A549 (cell line): Measurements from ENCODE around the gene FBXW5. TPM values are rescaled to one million over a fixed set of nuclear protein-coding genes. Genes with fewer than 3 reads are reported as not detected.

Experiments
- ATAC-seq, 2 experiments: fragments of 200-7000 bp in 1 of 2; fragments of >200 bp in 1 of 2; cut with Nextera tagmentation in 1 of 2; cut with Tn5 transposase in 1 of 2; 3 replicates each; pipeline versions ENCODE4 v1.8.0 to v1.9.1; 2018 to 2020; ENCODE audit warnings: mild to moderate bottlenecking in 1 of 2, moderate library complexity in 1 of 2
- CTCF ChIA-PET: fragments of 300-600 bp; sonication (Branson Sonifier 250); formaldehyde crosslinking; extraction: SDS; loops from one replicate; lab custom pipeline; 2021; ENCODE audit warnings: antibody characterized with exemption, inconsistent platforms; lab: Yijun Ruan, JAX
- POLR2A ChIA-PET: fragments of 350-600 bp; formaldehyde crosslinking; extraction: SDS; loops from one replicate; lab custom pipeline; 2021; ENCODE audit warnings: antibody characterized with exemption, inconsistent platforms; lab: Yijun Ruan, JAX
- DNase-seq, 2 experiments: peaks; one replicate each; pipeline versions ENCODE4 v3.0.0 to v3.0.0-alpha.2; 2011 to 2016; ENCODE audit warnings: low read depth in 1 of 2, low spot score in 1 of 2
- FAIRE-seq: peaks from 2 replicates; lab custom pipeline; 2011; peaks lifted over from hg19 to GRCh38; lab: Jason Lieb, UNC
- H3K27ac ChIP-seq, 2 experiments: fragments of >200 bp; sonication (Bioruptor Twin); formaldehyde crosslinking; 3 replicates each; pipeline ENCODE4 v1.5.1; 2016 to 2017
- H3K4me1 ChIP-seq: fragments of >200 bp; sonication (Bioruptor Twin); formaldehyde crosslinking; 3 replicates; pipeline ENCODE4 v1.6.1; 2016
- H3K4me2 ChIP-seq: fragments of >200 bp; sonication (Bioruptor Twin); formaldehyde crosslinking; 3 replicates; pipeline ENCODE4 v1.6.1; 2016
- H3K4me3 ChIP-seq: fragments of >200 bp; sonication (Bioruptor Twin); formaldehyde crosslinking; 3 replicates; pipeline ENCODE4 v1.5.1; 2016
- H3K9me3 ChIP-seq: fragments of >200 bp; sonication (Bioruptor Twin); formaldehyde crosslinking; 3 replicates; pipeline ENCODE4 v1.6.1; 2016
- BHLHE40 ChIP-seq: IDR thresholded peaks from 2 replicates; pipeline ENCODE4 v1.6.1; 2012; ENCODE audit warnings: low read depth, low read length, inconsistent platforms
- CHD4 ChIP-seq: fragments of 200-600 bp; sonication (generic); IDR thresholded peaks from 2 replicates; pipeline ENCODE4 v1.6.1; 2016; ENCODE audit warnings: antibody characterized with exemption, mild to moderate bottlenecking, borderline replicate concordance
- EHF ChIP-seq: fragments of 250-450 bp; sonication (Bioruptor Pico); IDR thresholded peaks from 2 replicates; pipeline ENCODE4 v1.5.0; 2020; ENCODE audit warnings: mild to moderate bottlenecking
- ELK1 ChIP-seq: fragments of 150-350 bp; IDR thresholded peaks from 2 replicates; pipeline ENCODE4 v1.6.1; 2014; ENCODE audit warnings: low read depth, mild to moderate bottlenecking, low read length
- FOSB ChIP-seq: fragments of 250-450 bp; sonication (Bioruptor Pico); IDR thresholded peaks from 2 replicates; pipeline ENCODE4 v1.5.0; 2020; ENCODE audit warnings: mild to moderate bottlenecking, moderate library complexity
- GATA3 ChIP-seq: IDR thresholded peaks from 2 replicates; pipeline ENCODE4 v1.6.1; 2012; ENCODE audit warnings: borderline replicate concordance
- HEYL ChIP-seq: fragments of 250-450 bp; sonication (Bioruptor Pico); IDR thresholded peaks from 2 replicates; pipeline ENCODE4 v1.8.0; 2021; ENCODE audit warnings: mild to moderate bottlenecking, moderate library complexity
- HOXB13 ChIP-seq: fragments of 250-450 bp; sonication (Bioruptor Pico); IDR thresholded peaks from 2 replicates; pipeline ENCODE4 v1.5.0; 2020; ENCODE audit warnings: low read depth, mild to moderate bottlenecking, moderate library complexity
- JUN ChIP-seq, 2 experiments: fragments of >200 bp; sonication (Bioruptor Twin); formaldehyde crosslinking; IDR thresholded peaks; 2 replicates in 1 of 2; 3 replicates in 1 of 2; pipeline ENCODE4 v1.6.1; 2016 to 2017
- KDM5A ChIP-seq: fragments of 200-600 bp; sonication (generic); IDR thresholded peaks from 2 replicates; pipeline ENCODE4 v1.6.1; 2016; ENCODE audit warnings: antibody characterized with exemption, mild to moderate bottlenecking
- PBX3 ChIP-seq: IDR thresholded peaks from 2 replicates; pipeline ENCODE4 v1.6.1; 2012
- PHF8 ChIP-seq: fragments of 200-600 bp; sonication (generic); IDR thresholded peaks from 2 replicates; pipeline ENCODE4 v1.6.1; 2016; ENCODE audit warnings: low read depth, mild to moderate bottlenecking, antibody characterized with exemption, moderate library complexity, borderline replicate concordance
- RCOR1 ChIP-seq: fragments of 150-350 bp; IDR thresholded peaks from 2 replicates; pipeline ENCODE4 v1.6.1; 2014; ENCODE audit warnings: antibody characterized with exemption, low read length, low read depth
- ZC3H11A ChIP-seq: fragments of 450-650 bp; IDR thresholded peaks from 2 replicates; pipeline ENCODE4 v1.6.1; 2014; ENCODE audit warnings: antibody characterized with exemption, mild to moderate bottlenecking
- ZFP36 ChIP-seq: fragments of 450-650 bp; IDR thresholded peaks from 2 replicates; pipeline ENCODE4 v1.6.1; 2014; ENCODE audit warnings: borderline replicate concordance; ENCODE audit not compliant: partially characterized antibody
- WGBS: methylation state at CpG from one replicate; pipeline ENCODE4 v1.1.6; 2017; ENCODE audit errors: missing lambda C conversion rate; 5-methylcytosine and 5-hydroxymethylcytosine counted together
- polyA plus RNA-seq, 4 experiments: library from polyadenylated mRNA; depleted of rRNA in 3 of 4; stranded (reverse); fragments of >200 nt; fragmentation: RNase III in 1 of 4; extraction: RNeasy Plus Mini Kit Qiagen cat#74134 plus additional on column Dnase treatment in 1 of 4; gene quantifications; 2 replicates in 3 of 4; 3 replicates in 1 of 4; pipeline ENCODE4 v1.2.3, GENCODE V29; 2011 to 2017
- TF ChIP-seq, protein P1 (sequence below): fragments of 200-600 bp; sonication (generic); IDR thresholded peaks from 2 replicates; pipeline ENCODE4 v1.6.1; 2016; ENCODE audit warnings: antibody characterized with exemption, mild to moderate bottlenecking, moderate library complexity

The FBXW5 gene
- polyA plus RNA-seq, 2 of the 4 experiments (the other 2 are of a cell fraction) = 37.5 to 59.5 TPM

- no peak overlapping the region for H3K4me3 ChIP-seq
- ATAC-seq (no peak), FAIRE-seq (no peak), DNase-seq (no peak)
- ChIA-PET CTCF (interaction anchor here (0.6 to 1.7 kb wide), 8 partner anchors 15 to 152 kb away, joined by 3 to 11 read pairs (median 4); partner anchors contain the start of genes C8G and FBXW5), POLR2A (no interaction called here)
- no peak overlapping the region for H3K27ac ChIP-seq
- no peak overlapping the region for H3K4me2 ChIP-seq
- whole genome bisulfite sequencing = 84% methylated on average over 11 of the region's 11 CpGs
- H3K4me1 ChIP-seq = peaks cover 15% of the 10 kb centered on the region; the same call in 2 of the 3 replicates
- H3K9me3 ChIP-seq = no peaks in the 10 kb centered on the region
- no peak for TF ChIP-seq ZFP36
- no peak for TF ChIP-seq EHF (CRISPR knock-in tag)
- no peak for TF ChIP-seq ELK1
- no peak for TF ChIP-seq HOXB13
- TF ChIP-seq PHF8 = no peak
- no peak for TF ChIP-seq KDM5A
- TF ChIP-seq, protein P1, sequence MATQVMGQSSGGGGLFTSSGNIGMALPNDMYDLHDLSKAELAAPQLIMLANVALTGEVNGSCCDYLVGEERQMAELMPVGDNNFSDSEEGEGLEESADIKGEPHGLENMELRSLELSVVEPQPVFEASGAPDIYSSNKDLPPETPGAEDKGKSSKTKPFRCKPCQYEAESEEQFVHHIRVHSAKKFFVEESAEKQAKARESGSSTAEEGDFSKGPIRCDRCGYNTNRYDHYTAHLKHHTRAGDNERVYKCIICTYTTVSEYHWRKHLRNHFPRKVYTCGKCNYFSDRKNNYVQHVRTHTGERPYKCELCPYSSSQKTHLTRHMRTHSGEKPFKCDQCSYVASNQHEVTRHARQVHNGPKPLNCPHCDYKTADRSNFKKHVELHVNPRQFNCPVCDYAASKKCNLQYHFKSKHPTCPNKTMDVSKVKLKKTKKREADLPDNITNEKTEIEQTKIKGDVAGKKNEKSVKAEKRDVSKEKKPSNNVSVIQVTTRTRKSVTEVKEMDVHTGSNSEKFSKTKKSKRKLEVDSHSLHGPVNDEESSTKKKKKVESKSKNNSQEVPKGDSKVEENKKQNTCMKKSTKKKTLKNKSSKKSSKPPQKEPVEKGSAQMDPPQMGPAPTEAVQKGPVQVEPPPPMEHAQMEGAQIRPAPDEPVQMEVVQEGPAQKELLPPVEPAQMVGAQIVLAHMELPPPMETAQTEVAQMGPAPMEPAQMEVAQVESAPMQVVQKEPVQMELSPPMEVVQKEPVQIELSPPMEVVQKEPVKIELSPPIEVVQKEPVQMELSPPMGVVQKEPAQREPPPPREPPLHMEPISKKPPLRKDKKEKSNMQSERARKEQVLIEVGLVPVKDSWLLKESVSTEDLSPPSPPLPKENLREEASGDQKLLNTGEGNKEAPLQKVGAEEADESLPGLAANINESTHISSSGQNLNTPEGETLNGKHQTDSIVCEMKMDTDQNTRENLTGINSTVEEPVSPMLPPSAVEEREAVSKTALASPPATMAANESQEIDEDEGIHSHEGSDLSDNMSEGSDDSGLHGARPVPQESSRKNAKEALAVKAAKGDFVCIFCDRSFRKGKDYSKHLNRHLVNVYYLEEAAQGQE = no peak
- no peak for TF ChIP-seq PBX3
- TF ChIP-seq BHLHE40 = no peak
- TF ChIP-seq HEYL (CRISPR knock-in tag) = no peak
- no peak for TF ChIP-seq GATA3
- TF ChIP-seq JUN (IDR thresholded peaks at IDR 0.05) = no peak
- no peak for TF ChIP-seq ZC3H11A
Observed at GRCh38 chr9:136962701-136963248, 18.2 kb upstream of the FBXW5 start.

- no peak overlapping the region for H3K4me2 ChIP-seq
- H3K4me1 ChIP-seq = peaks cover 12% of the 10 kb centered on the region; the same call in 2 of the 3 replicates
- ChIA-PET CTCF (interaction anchor here (0.8 to 1.7 kb wide), 8 partner anchors 14 to 153 kb away, joined by 3 to 11 read pairs (median 4); partner anchors contain the start of genes C8G and FBXW5), POLR2A (no interaction called here)
- H3K9me3 ChIP-seq = no peaks in the 10 kb centered on the region
- DNase-seq (no peak), ATAC-seq (no peak), FAIRE-seq (no peak)
- WGBS = 100% methylated on average over 9 of the region's 9 CpGs
- TF ChIP-seq FOSB (no peak), RCOR1 (no peak), CHD4 (no peak)
- H3K27ac ChIP-seq = no peak overlapping the region
- no peak overlapping the region for H3K4me3 ChIP-seq
Observed at GRCh38 chr9:136962163-136962562, 17.6 kb upstream of the FBXW5 start.
